NCI-H82 treated with DMSO at 0.1 percent for 48 hours (cell line): ENCODE measurements around the gene BMX.

ENCODE experiments used
- DNase-seq: peaks from one replicate; lab custom pipeline; 2025; ENCODE audit not compliant: unreplicated experiment; lab: John Stamatoyannopoulos, UW

BMX gene

GRCh38 chrX:15505101-15505500 lies 4.5 kb downstream of the BMX start:
- no peak for DNase-seq

- no peak for DNase-seq
Measured at GRCh38 chrX:15507005-15507404, 6.4 kb downstream of the BMX start.

GRCh38 chrX:15509845-15510244 lies 9.2 kb downstream of the BMX start:
- no peak for DNase-seq

GRCh38 chrX:15511563-15511962 lies 11.0 kb downstream of the BMX start:
- DNase-seq, result no peak

- DNase-seq, result no peak
Measured at GRCh38 chrX:15512401-15512965, 11.9 kb downstream of the BMX start.

GRCh38 chrX:15514279-15514678 lies 13.7 kb downstream of the BMX start:
- no peak for DNase-seq

GRCh38 chrX:15515931-15516330 lies 15.3 kb downstream of the BMX start:
- DNase-seq, result no peak

GRCh38 chrX:15522464-15522863 lies 21.9 kb downstream of the BMX start:
- no peak for DNase-seq

- no peak for DNase-seq
Measured at GRCh38 chrX:15523088-15523487, 22.5 kb downstream of the BMX start.

GRCh38 chrX:15524417-15524816 lies 23.8 kb downstream of the BMX start:
- DNase-seq, result no peak

- DNase-seq, result peak; percentile 35
Measured at GRCh38 chrX:15525664-15526416, 25.2 kb downstream of the BMX start.

- DNase-seq, result no peak
Measured at GRCh38 chrX:15529165-15529564, 28.6 kb downstream of the BMX start.

GRCh38 chrX:15530318-15530717 lies 29.7 kb downstream of the BMX start:
- DNase-seq, result no peak

GRCh38 chrX:15546745-15547144 lies 46.1 kb downstream of the BMX start:
- no peak for DNase-seq

- DNase-seq, result no peak
Measured at GRCh38 chrX:15547356-15547755, 46.7 kb downstream of the BMX start.

GRCh38 chrX:15549189-15550012 lies 48.8 kb downstream of the BMX start:
- DNase-seq, result no peak

- DNase-seq, result no peak
Measured at GRCh38 chrX:15559227-15559626, 58.6 kb downstream of the BMX start.

- DNase-seq, result no peak
Measured at GRCh38 chrX:15560924-15561323, 60.3 kb downstream of the BMX start.

GRCh38 chrX:15563056-15563455 lies 62.4 kb downstream of the BMX start:
- DNase-seq, result no peak

- DNase-seq, result peak; percentile 14
Measured at GRCh38 chrX:15564981-15565579, 64.5 kb downstream of the BMX start.

- no peak for DNase-seq
Measured at GRCh38 chrX:15566244-15566643, 65.6 kb downstream of the BMX start.

GRCh38 chrX:15567267-15567666 lies 66.7 kb downstream of the BMX start:
- DNase-seq, result no peak
